ENCODE measurements around the gene L1TD1.
"Not testable (repeated sequence)": the region's sequence is repeated elsewhere in the genome, so short reads cannot be mapped to it uniquely, and the experiment has no call there.

L1TD1 gene

GRCh38 chr1:62207187-62207586 is 12.5 kb downstream of the L1TD1 start:
- no peak for DNase-seq (ENCODE audit: low spot score)

- DNase-seq (ENCODE audit: low spot score) = no peak
Measured at GRCh38 chr1:62208087-62208486, 13.4 kb downstream of the L1TD1 start.

GRCh38 chr1:62208970-62209369 is 14.3 kb downstream of the L1TD1 start:
- no peak for DNase-seq (ENCODE audit: low spot score)

GRCh38 chr1:62209931-62210595 is 15.4 kb downstream of the L1TD1 start:
- DNase-seq (ENCODE audit: low spot score) = no peak

- no peak for DNase-seq (ENCODE audit: low spot score)
Measured at GRCh38 chr1:62210960-62211359, 16.3 kb downstream of the L1TD1 start.

GRCh38 chr1:62212411-62212810 is 17.8 kb downstream of the L1TD1 start:
- no peak for DNase-seq (ENCODE audit: low spot score)

- DNase-seq (ENCODE audit: low spot score) = no peak
Measured at GRCh38 chr1:62213075-62213914, 18.6 kb downstream of the L1TD1 start.

GRCh38 chr1:62218604-62219003 is 24.0 kb downstream of the L1TD1 start:
- no peak for DNase-seq (ENCODE audit: low spot score)

- not testable (repeated sequence) for DNase-seq (ENCODE audit: low spot score)
Measured at GRCh38 chr1:62220456-62220855, 25.8 kb downstream of the L1TD1 start.

- no peak for DNase-seq (ENCODE audit: low spot score)
Measured at GRCh38 chr1:62221171-62221570, 26.5 kb downstream of the L1TD1 start.

GRCh38 chr1:62222321-62222720 is 27.7 kb downstream of the L1TD1 start:
- no peak for DNase-seq (ENCODE audit: low spot score)

GRCh38 chr1:62224182-62224581 is 29.5 kb downstream of the L1TD1 start:
- no peak for DNase-seq (ENCODE audit: low spot score)

GRCh38 chr1:62227496-62227895 is 32.8 kb downstream of the L1TD1 start:
- no peak for DNase-seq (ENCODE audit: low spot score)

- DNase-seq (ENCODE audit: low spot score) = no peak
Measured at GRCh38 chr1:62228136-62228882, 33.7 kb downstream of the L1TD1 start.

GRCh38 chr1:62228883-62229187 is 34.2 kb downstream of the L1TD1 start:
- no peak for DNase-seq (ENCODE audit: low spot score)

- no peak for DNase-seq (ENCODE audit: low spot score)
Measured at GRCh38 chr1:62229468-62229867, 34.8 kb downstream of the L1TD1 start.

- no peak for DNase-seq (ENCODE audit: low spot score)
Measured at GRCh38 chr1:62229932-62230331, 35.3 kb downstream of the L1TD1 start.

GRCh38 chr1:62230718-62231117 is 36.1 kb downstream of the L1TD1 start:
- no peak for DNase-seq (ENCODE audit: low spot score)

- no peak for DNase-seq (ENCODE audit: low spot score)
Measured at GRCh38 chr1:62232871-62233278, 38.2 kb downstream of the L1TD1 start.

GRCh38 chr1:62233926-62234450 is 39.3 kb downstream of the L1TD1 start:
- DNase-seq (ENCODE audit: low spot score) = no peak

GRCh38 chr1:62234688-62235087 is 40.0 kb downstream of the L1TD1 start:
- DNase-seq (ENCODE audit: low spot score) = no peak

- no peak for DNase-seq (ENCODE audit: low spot score)
Measured at GRCh38 chr1:62235576-62235975, 40.9 kb downstream of the L1TD1 start.

GRCh38 chr1:62237361-62237760 is 42.7 kb downstream of the L1TD1 start:
- no peak for DNase-seq (ENCODE audit: low spot score)

Measured in NAMALWA (cell line).